B cell (primary cell): ENCODE measurements around the gene PPT1. TPM values are rescaled to one million over a fixed set of nuclear protein-coding genes. Genes with fewer than 3 reads are reported as not detected.

ENCODE experiments used
- ATAC-seq: fragments of 200-7000 bp; cut with Tn5 transposase; one replicate; pipeline ENCODE4 v1.10.0; 2021; ENCODE audit warnings: low read depth, mild to moderate bottlenecking, moderate number of reproducible peaks, moderate library complexity
- CTCF ChIA-PET: fragments of 350-600 bp; sonication (Branson Sonifier 250); formaldehyde crosslinking; loops from one replicate; lab custom pipeline; 2021; ENCODE audit warnings: antibody characterized with exemption, inconsistent platforms; lab: Charles Lee
- POLR2A ChIA-PET: fragments of 350-600 bp; sonication (Branson Sonifier 250); formaldehyde crosslinking; loops from one replicate; lab custom pipeline; 2021; ENCODE audit warnings: antibody characterized with exemption; lab: Charles Lee
- DNase-seq: peaks from one replicate; pipeline ENCODE4 v3.0.0; 2013
- H2AFZ ChIP-seq: 2 replicates; pipeline ENCODE4 v1.6.1; 2012; ENCODE audit warnings: mild to moderate bottlenecking, low read depth, low read length; ENCODE audit not compliant: insufficient read depth, poor library complexity, severe bottlenecking
- H3K27ac ChIP-seq, 2 donors: 1 replicate in 1 of 2; 2 replicates in 1 of 2; pipeline ENCODE4 v1.5.1; 2012 to 2013; ENCODE audit warnings: low read length in 2 of 2, mild to moderate bottlenecking in 2 of 2, moderate library complexity in 1 of 2
- H3K27me3 ChIP-seq, 4 experiments: fragments of 200-600 bp in 1 of 4; sonication (generic) in 1 of 4; replicated peaks in 1 of 4; 1 replicate in 2 of 4; 2 replicates in 2 of 4; pipeline versions ENCODE4 v1.6.1 to v1.7.0; 2013 to 2016; ENCODE audit warnings: low read length in 3 of 4, mild to moderate bottlenecking in 2 of 4, mixed read lengths in 1 of 4, moderate library complexity in 1 of 4; ENCODE audit not compliant: insufficient read depth in 4 of 4, control insufficient read depth in 3 of 4; ENCODE audit errors: control extremely low read depth in 1 of 4
- H3K36me3 ChIP-seq, 2 experiments: replicated peaks in 1 of 2; 1 replicate in 1 of 2; 2 replicates in 1 of 2; pipeline versions ENCODE4 v1.6.1 to v1.7.1; 2013; ENCODE audit warnings: low read length in 1 of 2; ENCODE audit not compliant: insufficient read depth in 2 of 2, control insufficient read depth in 1 of 2; ENCODE audit errors: control extremely low read depth in 1 of 2, extremely low read depth in 1 of 2
- H3K4me1 ChIP-seq, 2 donors: fragments of 200-600 bp in 1 of 2; sonication (generic) in 1 of 2; 1 replicate in 1 of 2; 2 replicates in 1 of 2; pipeline versions ENCODE4 v1.5.1 to v1.6.1; 2013 to 2017; ENCODE audit warnings: low read length in 2 of 2; ENCODE audit not compliant: control insufficient read depth in 2 of 2, insufficient read depth in 2 of 2
- H3K4me2 ChIP-seq: replicated peaks from 2 replicates; pipeline ENCODE3; 2012; ENCODE audit warnings: mild to moderate bottlenecking, low read depth, low read length; ENCODE audit not compliant: poor library complexity, severe bottlenecking
- H3K4me3 ChIP-seq, 5 experiments: fragments of 200-600 bp in 1 of 5; sonication (generic) in 1 of 5; 1 replicate in 3 of 5; 2 replicates in 2 of 5; pipeline versions ENCODE4 v1.5.1 to v1.7.0; 2011 to 2016; ENCODE audit warnings: low read length in 4 of 5, mild to moderate bottlenecking in 4 of 5, low read depth in 2 of 5, control low read depth in 1 of 5, moderate library complexity in 1 of 5; ENCODE audit not compliant: insufficient read depth in 1 of 5; ENCODE audit errors: control extremely low read depth in 1 of 5, extremely low read depth in 1 of 5
- H3K79me2 ChIP-seq: fragments of 200-600 bp; sonication (generic); one replicate; pipeline ENCODE4 v1.6.0; 2016; ENCODE audit warnings: low read length; ENCODE audit not compliant: control insufficient read depth, insufficient read depth
- H3K9ac ChIP-seq: fragments of 200-600 bp; sonication (generic); 2 replicates; pipeline ENCODE4 v1.6.1; 2017; ENCODE audit warnings: mild to moderate bottlenecking, low read length, moderate library complexity
- H3K9me3 ChIP-seq, 3 donors: one replicate each; pipeline versions ENCODE4 v1.6.1 to v1.7.1; 2013; ENCODE audit warnings: low read length in 2 of 3; ENCODE audit not compliant: control insufficient read depth in 2 of 3, insufficient read depth in 1 of 3; ENCODE audit errors: control extremely low read depth in 1 of 3
- H4K20me1 ChIP-seq: 2 replicates; pipeline ENCODE4 v1.6.0; 2012; ENCODE audit warnings: mild to moderate bottlenecking, low read length; ENCODE audit not compliant: insufficient read depth, control insufficient read depth, poor library complexity, severe bottlenecking
- H3K27ac Mint-ChIP-seq: one replicate; pipeline ENCODE4 v1.8.0; 2021; ENCODE audit warnings: mixed read lengths
- H3K27me3 Mint-ChIP-seq: one replicate; pipeline ENCODE4 v1.8.0; 2021; ENCODE audit warnings: mixed read lengths
- H3K4me1 Mint-ChIP-seq: one replicate; pipeline ENCODE4 v1.8.0; 2021; ENCODE audit warnings: mixed read lengths
- H3K4me3 Mint-ChIP-seq: one replicate; pipeline ENCODE4 v1.8.0; 2021; ENCODE audit warnings: mixed read lengths
- H3K9me3 Mint-ChIP-seq: one replicate; pipeline ENCODE4 v1.8.0; 2022; ENCODE audit warnings: mixed read lengths; ENCODE audit not compliant: insufficient read depth
- CTCF ChIP-seq: fragments of 200-600 bp; IDR thresholded peaks from one replicate; pipeline ENCODE4 v1.8.0; 2022; ENCODE audit warnings: antibody characterized with exemption, mild to moderate bottlenecking
- EZH2 ChIP-seq: IDR thresholded peaks from 2 replicates; pipeline ENCODE4 v1.6.1; 2012; ENCODE audit warnings: borderline replicate concordance, low read depth, mild to moderate bottlenecking, moderate library complexity, low read length; ENCODE audit not compliant: insufficient read depth, poor library complexity, severe bottlenecking
- WGBS: methylation state at CpG from one replicate; pipeline ENCODE4 v1.1.5; 2013; ENCODE audit warnings: missing lambda C conversion rate; ENCODE audit not compliant: insufficient coverage; 5-methylcytosine and 5-hydroxymethylcytosine counted together
- intact Hi-C: fragments of 100-400 bp; cut with micrococcal nuclease; formaldehyde crosslinking; loops from one replicate; pipeline ENCODE4 v1.10.0; 2022
- polyA plus RNA-seq: library from polyadenylated mRNA; depleted of rRNA; stranded (reverse); fragments of >200 nt; gene quantifications from 2 replicates; pipeline ENCODE4 v1.2.3, GENCODE V29; 2012
- total RNA-seq, 2 donors: library from RNA; stranded (reverse); fragments of 120-200 nt in 1 of 2; gene quantifications; 1 replicate in 1 of 2; 2 replicates in 1 of 2; pipeline versions ENCODE4 v1.2.3 to v1.2.4, GENCODE V29; 2013 to 2022

PPT1 gene
- total and polyA plus RNA-seq, 2 donors (not counting 1 experiment from before 2014, with no cell fraction given) = 10.4 to 38.2 TPM

DNA sequence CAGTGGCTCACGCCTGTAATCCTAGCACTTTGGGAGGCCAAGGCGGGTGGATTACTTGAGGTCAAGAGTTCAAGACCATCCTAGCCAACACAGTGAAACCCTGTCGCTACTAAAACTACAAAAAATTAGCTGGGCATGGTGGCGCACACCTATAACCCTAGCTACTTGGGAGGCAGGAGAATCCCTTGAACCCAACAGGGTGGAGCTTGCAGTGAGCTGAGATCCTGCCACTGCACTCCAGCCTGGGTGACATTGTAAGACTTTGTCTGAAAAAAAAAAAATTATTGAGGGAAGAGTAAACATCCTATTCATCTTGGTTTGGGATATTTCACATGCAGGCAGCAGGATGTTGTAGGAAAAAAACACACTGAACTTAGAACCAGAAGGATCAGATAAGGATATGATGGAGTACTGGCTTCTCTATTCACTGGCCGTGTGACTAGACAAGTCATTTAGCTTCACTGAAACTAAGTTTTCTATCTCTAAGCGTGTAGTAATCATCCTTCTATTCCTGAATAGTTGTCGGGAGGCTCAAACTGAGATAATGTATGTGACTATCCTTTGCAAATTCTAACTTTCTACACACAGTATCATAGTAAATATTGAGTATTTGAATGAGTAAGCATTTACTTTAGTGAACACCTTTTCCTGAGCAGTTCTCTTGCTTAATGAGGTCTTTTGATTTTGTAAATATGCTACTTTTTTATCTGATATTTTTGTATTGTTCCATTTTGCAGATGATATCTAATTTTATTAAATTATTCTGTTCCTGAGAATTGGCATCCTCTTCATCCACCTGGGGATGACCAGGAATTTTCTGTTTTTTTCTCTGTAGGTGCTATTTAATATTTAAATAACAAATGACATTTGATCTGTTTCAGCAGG lies 38.4 kb downstream of the PPT1 start:
- Histone ChIP-seq H2AFZ (no peak overlapping the region), H3K36me3 (peaks cover 4 to 69% of the 10 kb centered on the region in 2 experiments), H3K27me3 (no peaks in the 10 kb centered on the region), H3K79me2 (peaks cover 80% of the 10 kb centered on the region), H3K4me3 (peak overlapping the region in 4 of 5 experiments; percentile 23 to 45 (median 26)), H3K4me1 (peaks cover 96% of the 10 kb centered on the region in 2 donors), H3K4me2 (peak overlapping the region; percentile 71), H4K20me1 (peaks cover 28% of the 10 kb centered on the region), H3K9ac (peak overlapping the region; percentile 17), H3K9me3 (no peaks in the 10 kb centered on the region), H3K27ac (peak overlapping the region; percentile 17 to 82)
- peak overlapping the region; percentile 89 for H3K27ac Mint-ChIP-seq
- no peak for ATAC-seq
- intact Hi-C loops = no loop called here
- CTCF ChIA-PET = interaction anchor here (0.7 to 1.4 kb wide), 5 partner anchors 19 to 474 kb away, joined by 3 to 4 read pairs (median 3); no protein-coding TSS in a partner anchor
- H3K4me1 Mint-ChIP-seq = peaks cover 88% of the 10 kb centered on the region
- no peak for DNase-seq
- 100% methylated on average over 3 of the region's 7 CpGs for WGBS
- no peaks in the 10 kb centered on the region for H3K9me3 Mint-ChIP-seq
- TF ChIP-seq CTCF (no peak), EZH2 (no peak)
- POLR2A ChIA-PET = interaction anchor here (1.6 kb wide), 1 partner anchor 18 kb away, joined by 4 read pairs; the partner anchor contains the start of gene CAP1
- no peaks in the 10 kb centered on the region for H3K27me3 Mint-ChIP-seq
- peak overlapping the region; percentile 82 for H3K4me3 Mint-ChIP-seq

GRCh38 chr1:40058097-40058452 lies 39.0 kb downstream of the PPT1 start:
- ATAC-seq = no peak
- no peaks in the 10 kb centered on the region for H3K9me3 Mint-ChIP-seq
- H3K4me3 Mint-ChIP-seq = no peak overlapping the region
- Histone ChIP-seq H3K27me3 (no peaks in the 10 kb centered on the region), H3K9me3 (no peaks in the 10 kb centered on the region), H3K9ac (no peak overlapping the region), H4K20me1 (peaks cover 34% of the 10 kb centered on the region), H3K4me3 (peak overlapping the region in 1 of 5 experiments; percentile 17), H2AFZ (no peak overlapping the region), H3K36me3 (peaks cover 4 to 67% of the 10 kb centered on the region in 2 experiments), H3K4me2 (peak overlapping the region; percentile 71), H3K27ac (peak overlapping the region; percentile 17 to 82), H3K4me1 (peaks cover 96% of the 10 kb centered on the region in 2 donors), H3K79me2 (peaks cover 81% of the 10 kb centered on the region)
- no CpG with 5 or more reads among the region's 1 CpG for WGBS
- peaks cover 85% of the 10 kb centered on the region for H3K4me1 Mint-ChIP-seq
- DNase-seq = no peak
- ChIA-PET POLR2A (interaction anchor here (1.6 kb wide), 1 partner anchor 18 kb away, joined by 4 read pairs; the partner anchor contains the start of gene CAP1), CTCF (interaction anchor here (0.7 to 1.4 kb wide), 4 partner anchors 19 to 474 kb away, joined by 3 to 4 read pairs (median 4); no protein-coding TSS in a partner anchor)
- TF ChIP-seq EZH2 (no peak), CTCF (no peak)
- peak overlapping the region; percentile 79 for H3K27ac Mint-ChIP-seq
- H3K27me3 Mint-ChIP-seq = no peaks in the 10 kb centered on the region
- intact Hi-C loops = no loop called here
